GM13976 (cell line): ENCODE results near the gene HNRNPA1.

Experiments
- DNase-seq: peaks from one replicate; pipeline ENCODE4 v3.0.0; 2012; ENCODE audit warnings: low spot score
- CTCF ChIP-seq: IDR thresholded peaks from 2 replicates; pipeline ENCODE4 v1.5.1; 2012; ENCODE audit warnings: borderline replicate concordance, mild to moderate bottlenecking; ENCODE audit not compliant: insufficient read depth; ENCODE audit errors: extremely low read depth, missing control alignments, control extremely low read depth
- in situ Hi-C: fragments of 300-500 bp; cut with MboI; formaldehyde crosslinking; loops from one replicate; pipeline ENCODE4 v1.12.0; 2022; ENCODE audit warnings: low sequenced_read_pairs, mixed read lengths, inconsistent platforms; ENCODE audit not compliant: unreplicated experiment

The HNRNPA1 gene

GRCh38 chr12:54292083-54292930 is 11.8 kb downstream of the HNRNPA1 start:
- in situ Hi-C loops = loop anchor here (10.0 kb wide), 1 partner anchor 72 kb away; the partner anchor contains the start of gene GPR84
- no peak for TF ChIP-seq CTCF
- no peak for DNase-seq

GRCh38 chr12:54292931-54293241 is 12.4 kb downstream of the HNRNPA1 start:
- no peak for DNase-seq
- in situ Hi-C loops = loop anchor here (10.0 kb wide), 1 partner anchor 72 kb away; the partner anchor contains the start of gene GPR84
- no peak for TF ChIP-seq CTCF

GRCh38 chr12:54294152-54294952 is 13.8 kb downstream of the HNRNPA1 start:
- peak; percentile 89 for TF ChIP-seq CTCF
- DNase-seq = peak; percentile 83
- in situ Hi-C loops = loop anchor here (10.0 kb wide), 1 partner anchor 70 kb away; the partner anchor contains the start of gene GPR84

GRCh38 chr12:54294953-54295566 is 14.5 kb downstream of the HNRNPA1 start:
- DNase-seq = no peak
- in situ Hi-C loops = loop anchor here (10.0 kb wide), 1 partner anchor 70 kb away; the partner anchor contains the start of gene GPR84
- no peak for TF ChIP-seq CTCF

GRCh38 chr12:54296393-54297099 is 16.0 kb downstream of the HNRNPA1 start:
- no peak for TF ChIP-seq CTCF
- in situ Hi-C loops = loop anchor here (10.0 kb wide), 1 partner anchor 68 kb away; the partner anchor contains the start of gene GPR84
- no peak for DNase-seq

- no peak for DNase-seq
- in situ Hi-C loops = loop anchor here (10.0 kb wide), 1 partner anchor 66 kb away; the partner anchor contains the start of gene GPR84
- TF ChIP-seq CTCF = no peak
Observed at GRCh38 chr12:54298904-54299303, 18.4 kb downstream of the HNRNPA1 start.
